ENCODE measurements around the gene CUL4B.
A peak's percentile ranks its signal among the peaks of the same experiment; 100 is the strongest.
"Not testable (repeated sequence)": the region's sequence is repeated elsewhere in the genome, so short reads cannot be mapped to it uniquely, and the experiment has no call there.

GRCh38 chrX:120475447-120475846 is 85.3 kb downstream of the CUL4B start:
- TF ChIP-seq, protein P1, sequence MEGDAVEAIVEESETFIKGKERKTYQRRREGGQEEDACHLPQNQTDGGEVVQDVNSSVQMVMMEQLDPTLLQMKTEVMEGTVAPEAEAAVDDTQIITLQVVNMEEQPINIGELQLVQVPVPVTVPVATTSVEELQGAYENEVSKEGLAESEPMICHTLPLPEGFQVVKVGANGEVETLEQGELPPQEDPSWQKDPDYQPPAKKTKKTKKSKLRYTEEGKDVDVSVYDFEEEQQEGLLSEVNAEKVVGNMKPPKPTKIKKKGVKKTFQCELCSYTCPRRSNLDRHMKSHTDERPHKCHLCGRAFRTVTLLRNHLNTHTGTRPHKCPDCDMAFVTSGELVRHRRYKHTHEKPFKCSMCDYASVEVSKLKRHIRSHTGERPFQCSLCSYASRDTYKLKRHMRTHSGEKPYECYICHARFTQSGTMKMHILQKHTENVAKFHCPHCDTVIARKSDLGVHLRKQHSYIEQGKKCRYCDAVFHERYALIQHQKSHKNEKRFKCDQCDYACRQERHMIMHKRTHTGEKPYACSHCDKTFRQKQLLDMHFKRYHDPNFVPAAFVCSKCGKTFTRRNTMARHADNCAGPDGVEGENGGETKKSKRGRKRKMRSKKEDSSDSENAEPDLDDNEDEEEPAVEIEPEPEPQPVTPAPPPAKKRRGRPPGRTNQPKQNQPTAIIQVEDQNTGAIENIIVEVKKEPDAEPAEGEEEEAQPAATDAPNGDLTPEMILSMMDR (conservative IDR thresholded peaks at IDR 0.05; ENCODE audit: low read depth, low read length), result peak; percentile 59
- not testable (repeated sequence) for TF ChIP-seq EZH2 (IDR thresholded peaks at IDR 0.05; ENCODE audit: borderline replicate concordance, low read depth, low read length, poor library complexity, severe bottlenecking)
